GM21717 (cell line): Measurements from ENCODE around the gene THOC5.
"Not testable (repeated sequence)": the region's sequence is repeated elsewhere in the genome, so short reads cannot be mapped to it uniquely, and the experiment has no call there.

Source experiments
- ATAC-seq: cut with Tn5 transposase; IDR thresholded peaks from one replicate; pipeline ENCODE4 v1.9.1; 2021; ENCODE audit warnings: mild to moderate bottlenecking, moderate library complexity; ENCODE audit not compliant: unreplicated experiment

Gene THOC5

GRCh38 chr22:29563652-29564460, 10.3 kb upstream of the THOC5 start:
- no peak for ATAC-seq

GRCh38 chr22:29559853-29560252, 6.3 kb upstream of the THOC5 start:
- no peak for ATAC-seq

- no peak for ATAC-seq
These were observed 5.5 kb upstream of the THOC5 start for GRCh38 chr22:29559030-29559429.

- ATAC-seq = no peak
These were observed 1.6 kb upstream of the THOC5 start for GRCh38 chr22:29555065-29555644.

GRCh38 chr22:29552357-29552756, 1.2 kb downstream of the THOC5 start:
- not testable (repeated sequence) for ATAC-seq

GRCh38 chr22:29550005-29550404, 3.6 kb downstream of the THOC5 start:
- no peak for ATAC-seq

- ATAC-seq = not testable (repeated sequence)
These were observed 8.5 kb downstream of the THOC5 start for GRCh38 chr22:29545045-29545444.

- ATAC-seq = no peak
These were observed 11.7 kb downstream of the THOC5 start for GRCh38 chr22:29541845-29542244.

GRCh38 chr22:29539105-29539504, 14.5 kb downstream of the THOC5 start:
- ATAC-seq = no peak

- ATAC-seq = no peak
These were observed 17.1 kb downstream of the THOC5 start for GRCh38 chr22:29536411-29536810.

GRCh38 chr22:29531419-29531818, 22.1 kb downstream of the THOC5 start:
- no peak for ATAC-seq

- ATAC-seq = no peak
These were observed 22.8 kb downstream of the THOC5 start for GRCh38 chr22:29530716-29531115.

GRCh38 chr22:29528144-29528543, 25.4 kb downstream of the THOC5 start:
- no peak for ATAC-seq

- no peak for ATAC-seq
These were observed 28.9 kb downstream of the THOC5 start for GRCh38 chr22:29524442-29525191.

- ATAC-seq = no peak
These were observed 29.8 kb downstream of the THOC5 start for GRCh38 chr22:29523761-29524160.

- no peak for ATAC-seq
These were observed 32.0 kb downstream of the THOC5 start for GRCh38 chr22:29521526-29521925.

- no peak for ATAC-seq
These were observed 32.7 kb downstream of the THOC5 start for GRCh38 chr22:29520851-29521250.

GRCh38 chr22:29519996-29520395, 33.6 kb downstream of the THOC5 start:
- no peak for ATAC-seq

- no peak for ATAC-seq
These were observed 35.1 kb downstream of the THOC5 start for GRCh38 chr22:29518427-29518826.

GRCh38 chr22:29517215-29517908, 36.2 kb downstream of the THOC5 start:
- ATAC-seq = no peak

- no peak for ATAC-seq
These were observed 41.5 kb downstream of the THOC5 start for GRCh38 chr22:29512031-29512430.
